Transverse colon (tissue), 4 donors: ENCODE data around the gene MICU2. TPM values are rescaled to one million over a fixed set of nuclear protein-coding genes. Genes with fewer than 3 reads are reported as not detected.

Source experiments
- DNase-seq: peaks from one replicate; pipeline ENCODE4 v3.0.0-alpha.2; 2019
- H3K27ac ChIP-seq, 4 donors: fragments of 200-600 bp; sonication (generic); 2 replicates each; pipeline ENCODE4 v1.5.1; 2016 to 2018; ENCODE audit warnings: inconsistent platforms in 4 of 4
- H3K27me3 ChIP-seq: fragments of 200-600 bp; sonication (generic); 2 replicates; pipeline ENCODE4 v1.5.1; 2017; ENCODE audit warnings: inconsistent platforms
- H3K36me3 ChIP-seq, 4 donors: fragments of 200-600 bp; sonication (generic); 2 replicates each; pipeline ENCODE4 v1.5.1; 2017 to 2019; ENCODE audit warnings: inconsistent platforms in 4 of 4
- H3K4me1 ChIP-seq, 4 donors: fragments of 200-600 bp; sonication (generic); 2 replicates each; pipeline ENCODE4 v1.5.1; 2017 to 2020; ENCODE audit warnings: inconsistent platforms in 4 of 4
- H3K4me3 ChIP-seq, 4 donors: fragments of 200-600 bp; sonication (generic); 1 replicate in 1 of 4; 2 replicates in 3 of 4; pipeline versions ENCODE4 v1.5.1 to v1.6.1; 2017 to 2019; ENCODE audit warnings: inconsistent platforms in 4 of 4
- H3K9me3 ChIP-seq, 2 donors: fragments of 200-600 bp; sonication (generic); 2 replicates each; pipeline ENCODE4 v1.5.1; 2017 to 2019; ENCODE audit warnings: inconsistent platforms in 2 of 2
- CTCF ChIP-seq, 5 experiments: fragments of 200-600 bp in 3 of 5; fragments of 450-650 bp in 2 of 5; sonication (generic) in 3 of 5; IDR thresholded peaks; 1 replicate in 2 of 5; 2 replicates in 3 of 5; pipeline ENCODE4 v1.5.1; 2016 to 2017; ENCODE audit warnings: antibody characterized with exemption in 5 of 5, inconsistent platforms in 3 of 5, mild to moderate bottlenecking in 2 of 5, moderate library complexity in 1 of 5
- EP300 ChIP-seq: sonication (generic); formaldehyde crosslinking; IDR thresholded peaks from one replicate; pipeline ENCODE4 v1.6.1; 2017; ENCODE audit warnings: antibody characterized with exemption, low read depth
- POLR2A ChIP-seq: fragments of 450-650 bp; IDR thresholded peaks from one replicate; pipeline ENCODE4 v1.6.1; 2016; ENCODE audit warnings: antibody characterized with exemption, mild to moderate bottlenecking, moderate library complexity
- POLR2AphosphoS5 ChIP-seq, 3 donors: sonication (generic); formaldehyde crosslinking; IDR thresholded peaks; one replicate each; pipeline ENCODE4 v1.6.1; 2016; ENCODE audit warnings: antibody characterized with exemption in 3 of 3
- WGBS, 2 donors: methylation state at CpG; one replicate each; pipeline ENCODE4 v1.1.5; 2018; ENCODE audit warnings: low coverage in 1 of 2; 5-methylcytosine and 5-hydroxymethylcytosine counted together
- in situ Hi-C, 4 donors: fragments of 200-750 bp; cut with MboI; loops; one replicate each; pipeline versions ENCODE4 v1.15.0 to v1.15.1; 2017; ENCODE audit warnings: low sequenced_read_pairs in 3 of 4, low pct_ligation_motif_present in 1 of 4, low pct_unique_long_range_greater_than_20kb in 1 of 4
- intact Hi-C: fragments of 100-400 bp; cut with DNase I; formaldehyde crosslinking; loops from one replicate; pipeline ENCODE4 v1.15.1; 2023; ENCODE audit warnings: low total_unique reads
- total RNA-seq, 4 donors: library from RNA; depleted of rRNA; stranded (reverse); fragments of >200 nt; gene quantifications; one replicate each; pipeline ENCODE4 v1.1.0, GENCODE V29; 2016

The MICU2 gene
- total RNA-seq, 4 donors from 2014 or later = 48.8 to 101 (median 90.0) TPM

GRCh38 chr13:21539687-21540086 lies 64.3 kb downstream of the MICU2 start:
- no peak for DNase-seq
- in situ Hi-C loops (no loop called here), intact Hi-C loops (no loop called here)
- Histone ChIP-seq H3K9me3 (no peaks in the 10 kb centered on the region), H3K27me3 (no peaks in the 10 kb centered on the region), H3K4me1 (peaks cover 0 to 7% (median 0%) of the 10 kb centered on the region in 4 donors), H3K4me3 (no peak overlapping the region), H3K27ac (no peak overlapping the region), H3K36me3 (peaks cover 0 to 9% (median 0%) of the 10 kb centered on the region in 4 donors)
- TF ChIP-seq CTCF (IDR thresholded peaks at IDR 0.05) (no peak), POLR2AphosphoS5 (IDR thresholded peaks at IDR 0.05) (no peak), POLR2A (no peak), EP300 (no peak)

- WGBS, 2 donors = 97 to 100% methylated on average over 1 of the region's 1 CpG
- H3K36me3 ChIP-seq = peaks cover 0 to 9% (median 0%) of the 10 kb centered on the region in 4 donors
- no peak overlapping the region for H3K27ac ChIP-seq
- no peak overlapping the region for H3K4me3 ChIP-seq
- no peaks in the 10 kb centered on the region for H3K27me3 ChIP-seq
- TF ChIP-seq CTCF (IDR thresholded peaks at IDR 0.05) = no peak
- TF ChIP-seq EP300 = no peak
- TF ChIP-seq POLR2AphosphoS5 (IDR thresholded peaks at IDR 0.05) = no peak
- TF ChIP-seq POLR2A = no peak
- DNase-seq = no peak
- H3K4me1 ChIP-seq = peaks cover 0 to 7% (median 0%) of the 10 kb centered on the region in 4 donors
- intact Hi-C loops (no loop called here), in situ Hi-C loops (no loop called here)
- no peaks in the 10 kb centered on the region for H3K9me3 ChIP-seq
Measured at GRCh38 chr13:21538753-21539152, 65.2 kb downstream of the MICU2 start.

GRCh38 chr13:21538280-21538679 lies 65.7 kb downstream of the MICU2 start:
- H3K9me3 ChIP-seq = no peaks in the 10 kb centered on the region
- H3K4me3 ChIP-seq = no peak overlapping the region
- no peak for DNase-seq
- H3K4me1 ChIP-seq = peaks cover 0 to 7% (median 0%) of the 10 kb centered on the region in 4 donors
- no peak overlapping the region for H3K27ac ChIP-seq
- no peak for TF ChIP-seq POLR2A
- TF ChIP-seq EP300 = no peak
- TF ChIP-seq CTCF (IDR thresholded peaks at IDR 0.05) = no peak
- TF ChIP-seq POLR2AphosphoS5 (IDR thresholded peaks at IDR 0.05) = no peak
- 97 to 100% methylated on average over 3 to 4 of the region's 4 CpGs for WGBS, 2 donors
- peaks cover 0 to 9% (median 0%) of the 10 kb centered on the region in 4 donors for H3K36me3 ChIP-seq
- intact Hi-C loops (no loop called here), in situ Hi-C loops (no loop called here)
- no peaks in the 10 kb centered on the region for H3K27me3 ChIP-seq

GRCh38 chr13:21537105-21537504 lies 66.9 kb downstream of the MICU2 start:
- no peaks in the 10 kb centered on the region for H3K4me1 ChIP-seq

More at GRCh38 chr13:21537105-21537504, 66.9 kb downstream of the MICU2 start:
- WGBS, 2 donors = 97 to 100% methylated on average over 1 of the region's 1 CpG
- H3K27ac ChIP-seq = no peak overlapping the region
- DNase-seq = no peak
- intact Hi-C loops = no loop called here
- no peaks in the 10 kb centered on the region for H3K27me3 ChIP-seq
- H3K36me3 ChIP-seq = peaks cover 0 to 9% (median 0%) of the 10 kb centered on the region in 4 donors
- no peaks in the 10 kb centered on the region for H3K9me3 ChIP-seq
- TF ChIP-seq POLR2AphosphoS5 (IDR thresholded peaks at IDR 0.05) (no peak), POLR2A (no peak), EP300 (no peak), CTCF (IDR thresholded peaks at IDR 0.05) (no peak)
- in situ Hi-C loops = no loop called here
- H3K4me3 ChIP-seq = no peak overlapping the region
